ENCODE data around the gene CTNNA1.

The CTNNA1 gene

GRCh38 chr5:138869038-138869437, 115.8 kb downstream of the CTNNA1 start:
- no peak for DNase-seq

GRCh38 chr5:138869763-138870500, 116.7 kb downstream of the CTNNA1 start:
- no peak for DNase-seq

- DNase-seq: no peak
These were observed 117.4 kb downstream of the CTNNA1 start for GRCh38 chr5:138870611-138871010.

GRCh38 chr5:138872841-138873465, 119.7 kb downstream of the CTNNA1 start:
- no peak for DNase-seq

GRCh38 chr5:138873466-138874221, 120.4 kb downstream of the CTNNA1 start:
- DNase-seq: no peak

GRCh38 chr5:138874241-138874640, 121.0 kb downstream of the CTNNA1 start:
- DNase-seq: no peak

- peak; percentile 69 for DNase-seq
These were observed 121.7 kb downstream of the CTNNA1 start, which contains the start of gene LRRTM2 for GRCh38 chr5:138874771-138875551. Gene LRRTM2 (minus strand): TSS chr5:138875335. CDS start chr5:138874911, 424 bp downstream.

GRCh38 chr5:138875552-138875875, 122.3 kb downstream of the CTNNA1 start:
- no peak for DNase-seq

GRCh38 chr5:138875946-138876345, 122.7 kb downstream of the CTNNA1 start:
- no peak for DNase-seq

- DNase-seq: no peak
These were observed 123.6 kb downstream of the CTNNA1 start for GRCh38 chr5:138876811-138877210.

GRCh38 chr5:138878437-138879235, 125.4 kb downstream of the CTNNA1 start:
- no peak for DNase-seq

GRCh38 chr5:138883211-138883610, 130.0 kb downstream of the CTNNA1 start:
- no peak for DNase-seq

- DNase-seq: no peak
These were observed 130.9 kb downstream of the CTNNA1 start for GRCh38 chr5:138884094-138884493.

GRCh38 chr5:138884554-138884953, 131.3 kb downstream of the CTNNA1 start:
- no peak for DNase-seq

GRCh38 chr5:138889994-138890393, 136.8 kb downstream of the CTNNA1 start:
- no peak for DNase-seq

- DNase-seq: no peak
These were observed 137.4 kb downstream of the CTNNA1 start for GRCh38 chr5:138890644-138891043.

- no peak for DNase-seq
These were observed 142.7 kb downstream of the CTNNA1 start for GRCh38 chr5:138895918-138896317.

- DNase-seq: no peak
These were observed 145.1 kb downstream of the CTNNA1 start for GRCh38 chr5:138898299-138898698.

- DNase-seq: no peak
These were observed 145.5 kb downstream of the CTNNA1 start for GRCh38 chr5:138898742-138899141.

GRCh38 chr5:138900281-138900965, 147.2 kb downstream of the CTNNA1 start:
- DNase-seq: no peak

- no peak for DNase-seq
These were observed 148.5 kb downstream of the CTNNA1 start for GRCh38 chr5:138901716-138902115.
